Activated naive CD4-positive, alpha-beta T cell treated with anti-CD3 and anti-CD28 coated beads for 36 hours (primary cell): Measurements from ENCODE around the gene PHTF1. TPM values are rescaled to one million over a fixed set of nuclear protein-coding genes. Genes with fewer than 3 reads are reported as not detected.
"Not testable (repeated sequence)": the region's sequence is repeated elsewhere in the genome, so short reads cannot be mapped to it uniquely, and the experiment has no call there.

Experiments used
- CTCF ChIA-PET: fragments of 350-600 bp; sonication (Branson Sonifier 250); formaldehyde crosslinking; loops from one replicate; lab custom pipeline; 2021; ENCODE audit warnings: antibody characterized with exemption; lab: Charles Lee
- DNase-seq: peaks from one replicate; pipeline ENCODE4 v3.0.0-alpha.2; 2020
- H3K27ac Mint-ChIP-seq: one replicate; pipeline ENCODE4 v1.8.0; 2021; ENCODE audit warnings: mild to moderate bottlenecking, mixed read lengths
- H3K27me3 Mint-ChIP-seq: one replicate; pipeline ENCODE4 v1.8.0; 2021; ENCODE audit warnings: low read depth, mixed read lengths
- H3K36me3 Mint-ChIP-seq: one replicate; pipeline ENCODE4 v1.8.0; 2021; ENCODE audit warnings: low read depth, mixed read lengths
- H3K4me1 Mint-ChIP-seq: one replicate; pipeline ENCODE4 v1.8.0; 2021; ENCODE audit warnings: low read depth, mixed read lengths
- H3K4me3 Mint-ChIP-seq: one replicate; pipeline ENCODE4 v1.8.0; 2021; ENCODE audit warnings: mild to moderate bottlenecking, moderate library complexity, mixed read lengths
- H3K9me3 Mint-ChIP-seq: one replicate; pipeline ENCODE4 v1.8.0; 2021; ENCODE audit warnings: mixed read lengths
- intact Hi-C: fragments of 100-400 bp; cut with micrococcal nuclease; formaldehyde crosslinking; loops from one replicate; pipeline ENCODE4 v1.15.1; 2023
- total RNA-seq, 2 experiments: library from RNA; stranded (reverse); gene quantifications; one replicate each; pipeline ENCODE4 v1.2.3, GENCODE V29; 2021

PHTF1 gene
- total RNA-seq, 2 experiments from 2014 or later: 5.4 to 6.3 TPM

DNA sequence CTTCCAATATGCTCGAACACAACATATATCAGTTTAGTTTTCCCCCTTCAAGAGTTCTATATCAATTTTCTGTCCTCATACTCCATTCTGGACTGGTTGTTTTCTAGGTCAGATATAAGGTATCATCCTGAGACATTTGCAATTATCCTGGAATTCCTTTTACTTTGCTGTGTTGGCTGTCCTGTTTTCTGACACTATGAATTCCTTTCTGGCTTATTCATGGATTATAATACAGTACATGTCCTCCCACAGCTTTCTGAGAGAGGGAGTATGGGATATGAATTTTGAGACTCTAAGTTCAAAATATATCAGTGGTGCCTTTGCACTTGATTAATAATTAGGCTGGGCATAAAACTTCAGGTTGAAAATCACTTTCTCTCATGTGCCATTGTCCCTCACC, 11.9 kb downstream of the PHTF1 start:
- H3K27me3 Mint-ChIP-seq: no peaks in the 10 kb centered on the region
- H3K4me3 Mint-ChIP-seq: no peak overlapping the region
- CTCF ChIA-PET: no interaction called here
- no peak overlapping the region for H3K27ac Mint-ChIP-seq
- no peak for DNase-seq
- H3K36me3 Mint-ChIP-seq: no peaks in the 10 kb centered on the region
- no peaks in the 10 kb centered on the region for H3K9me3 Mint-ChIP-seq
- H3K4me1 Mint-ChIP-seq: peaks cover 1% of the 10 kb centered on the region
- intact Hi-C loops: no loop called here

DNA sequence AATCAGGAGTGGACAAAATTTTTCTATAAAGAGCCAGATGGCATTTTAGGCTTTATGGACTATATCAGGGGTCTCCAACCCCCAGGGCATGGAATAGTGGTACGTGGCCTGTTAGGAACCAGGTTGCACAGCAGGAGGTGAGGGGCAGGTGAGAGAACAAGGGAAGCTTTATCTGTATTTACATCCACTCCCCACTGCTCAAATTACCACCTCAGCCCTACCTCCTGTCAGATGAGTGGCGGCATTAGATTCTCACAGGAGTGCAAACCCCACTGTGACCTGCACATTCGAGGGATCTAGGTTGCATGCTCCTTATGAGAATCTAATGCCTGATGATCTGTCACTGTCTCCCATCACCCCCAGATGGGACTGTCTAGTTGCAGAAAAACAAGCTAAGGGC, 13.9 kb downstream of the PHTF1 start:
- Mint-ChIP-seq H3K36me3 (no peaks in the 10 kb centered on the region), H3K4me3 (no peak overlapping the region), H3K9me3 (no peaks in the 10 kb centered on the region), H3K27me3 (no peaks in the 10 kb centered on the region), H3K4me1 (no peaks in the 10 kb centered on the region), H3K27ac (no peak overlapping the region)
- DNase-seq: no peak
- intact Hi-C loops: no loop called here
- CTCF ChIA-PET: no interaction called here

DNA sequence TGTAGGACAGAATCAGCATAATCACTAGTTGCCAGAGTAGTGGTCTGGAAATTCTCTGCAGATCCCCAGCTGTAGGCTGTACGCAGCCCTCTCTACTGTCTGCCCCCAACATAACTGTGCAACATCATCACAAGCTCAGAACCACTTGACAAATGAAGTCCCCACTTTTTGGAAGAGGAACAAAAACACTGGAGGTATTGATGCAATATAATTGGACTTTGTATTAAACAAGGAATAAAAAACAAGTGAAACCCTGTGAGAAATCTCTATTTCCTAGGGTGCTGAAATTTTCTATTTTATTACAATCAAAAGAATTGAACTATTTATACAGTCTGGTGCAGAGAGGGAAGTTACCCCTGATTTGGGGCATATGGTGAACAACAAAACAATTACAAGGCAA, 15.2 kb downstream of the PHTF1 start:
- Mint-ChIP-seq H3K27me3 (no peaks in the 10 kb centered on the region), H3K4me1 (no peaks in the 10 kb centered on the region), H3K36me3 (no peaks in the 10 kb centered on the region), H3K4me3 (no peak overlapping the region), H3K9me3 (no peaks in the 10 kb centered on the region), H3K27ac (no peak overlapping the region)
- CTCF ChIA-PET: no interaction called here
- intact Hi-C loops: no loop called here
- DNase-seq: no peak

DNA sequence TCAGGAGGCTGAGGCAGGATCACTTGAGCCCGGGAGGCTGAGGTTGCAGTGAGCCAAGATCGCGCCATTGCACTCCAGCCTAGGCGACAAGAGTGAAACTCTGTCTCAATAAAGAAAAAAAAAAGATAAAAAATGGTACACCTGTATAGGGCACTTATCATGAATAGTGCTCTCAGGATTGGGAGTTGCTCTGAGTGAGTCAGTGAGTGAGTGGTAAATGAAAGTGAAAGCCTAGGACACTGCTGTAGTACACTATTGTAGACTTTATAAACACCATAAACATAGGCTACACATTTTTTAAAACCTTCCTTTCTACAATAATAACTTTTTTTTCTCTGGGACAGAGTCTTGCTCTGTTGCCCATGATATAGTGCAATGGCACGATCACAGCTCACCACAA, 16.8 kb downstream of the PHTF1 start:
- Mint-ChIP-seq H3K4me1 (no peaks in the 10 kb centered on the region), H3K4me3 (no peak overlapping the region), H3K27me3 (no peaks in the 10 kb centered on the region), H3K36me3 (no peaks in the 10 kb centered on the region), H3K27ac (no peak overlapping the region), H3K9me3 (no peaks in the 10 kb centered on the region)
- intact Hi-C loops: no loop called here
- DNase-seq: no peak
- CTCF ChIA-PET: interaction anchor here (0.6 to 0.7 kb wide), 3 partner anchors 17 to 207 kb away, joined by 3 to 4 read pairs (median 4); no protein-coding TSS in a partner anchor

DNA sequence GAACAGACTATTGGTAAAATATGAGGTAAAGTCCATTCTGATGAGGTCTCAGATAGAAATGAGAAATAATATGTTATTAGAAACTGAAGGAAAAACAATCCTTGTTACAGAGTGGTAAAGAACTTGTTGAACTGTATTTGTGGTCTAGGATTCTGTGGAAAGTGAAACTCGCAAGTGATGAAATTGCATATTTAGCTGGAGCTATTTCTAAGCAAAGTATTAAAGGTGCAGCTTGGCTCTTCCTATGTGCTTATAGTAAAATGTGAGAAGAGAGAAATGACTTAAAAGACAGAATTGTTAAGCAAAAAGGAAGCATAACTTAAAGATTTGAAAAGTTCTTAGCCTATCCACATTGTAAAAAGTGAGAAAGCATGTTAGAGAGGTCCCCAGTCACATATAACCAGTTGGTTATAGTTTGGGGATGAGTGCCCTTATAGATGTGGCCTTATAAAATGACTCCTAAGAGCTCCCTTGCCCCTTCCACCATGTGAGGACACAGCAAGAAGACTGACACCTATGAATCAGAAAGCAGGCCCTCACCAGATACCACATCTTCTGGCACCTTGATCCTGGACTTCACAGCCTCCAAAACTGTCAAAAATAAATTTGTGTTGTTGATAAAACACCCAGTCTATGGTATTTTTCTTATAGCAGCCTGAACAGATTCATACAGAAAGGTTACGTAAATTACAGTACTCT, 24.8 kb downstream of the PHTF1 start:
- no peak overlapping the region for H3K4me3 Mint-ChIP-seq
- H3K27me3 Mint-ChIP-seq: no peaks in the 10 kb centered on the region
- H3K9me3 Mint-ChIP-seq: no peaks in the 10 kb centered on the region
- H3K27ac Mint-ChIP-seq: no peak overlapping the region
- intact Hi-C loops: no loop called here
- peaks cover 3% of the 10 kb centered on the region for H3K4me1 Mint-ChIP-seq
- DNase-seq: no peak
- no peaks in the 10 kb centered on the region for H3K36me3 Mint-ChIP-seq
- CTCF ChIA-PET: interaction anchor here (0.6 kb wide), 1 partner anchor 1864 kb away, joined by 3 read pairs; no protein-coding TSS in a partner anchor

DNA sequence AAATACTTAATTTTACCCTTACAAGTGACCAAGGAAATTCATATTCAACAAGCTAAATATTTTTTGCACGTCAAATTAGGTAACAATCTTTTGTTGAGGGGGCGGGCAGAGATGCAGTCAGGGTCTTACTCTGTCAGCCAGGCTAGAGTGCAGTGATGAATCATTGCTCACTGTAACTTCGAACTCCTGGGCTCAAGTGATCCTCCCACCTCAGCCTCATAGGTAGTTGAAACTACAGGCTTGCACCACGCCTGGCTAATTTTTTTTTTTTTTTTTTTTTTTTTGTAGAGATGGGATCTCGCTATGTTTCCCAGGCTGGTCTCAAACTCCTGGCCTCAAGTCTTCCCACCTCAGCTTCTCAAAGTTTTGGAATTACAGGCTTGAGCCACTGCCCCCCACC, 26.5 kb downstream of the PHTF1 start:
- H3K4me3 Mint-ChIP-seq: no peak overlapping the region
- H3K36me3 Mint-ChIP-seq: no peaks in the 10 kb centered on the region
- H3K4me1 Mint-ChIP-seq: peaks cover 3% of the 10 kb centered on the region
- no peak overlapping the region for H3K27ac Mint-ChIP-seq
- no peak for DNase-seq
- intact Hi-C loops: no loop called here
- CTCF ChIA-PET: no interaction called here
- H3K27me3 Mint-ChIP-seq: no peaks in the 10 kb centered on the region
- H3K9me3 Mint-ChIP-seq: no peaks in the 10 kb centered on the region

DNA sequence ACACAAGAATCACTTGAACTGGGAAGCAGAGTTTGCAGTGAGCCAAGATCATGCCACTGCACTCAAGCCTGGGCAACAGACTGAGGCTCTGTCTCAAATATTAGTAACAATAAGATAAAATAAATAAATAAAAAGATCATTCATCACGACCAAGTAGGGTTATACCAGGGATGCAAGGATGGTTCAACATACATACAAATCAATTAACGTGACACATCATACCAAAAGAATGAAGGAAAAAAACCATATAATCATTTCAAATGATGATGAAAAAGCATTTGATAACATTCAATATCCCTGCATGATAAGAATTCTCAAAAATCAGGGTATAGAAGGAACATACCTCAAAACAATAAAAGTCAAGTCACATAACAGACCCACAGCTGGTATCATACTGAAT, 38.3 kb downstream of the PHTF1 start:
- DNase-seq: no peak
- Mint-ChIP-seq H3K27me3 (no peaks in the 10 kb centered on the region), H3K4me1 (no peaks in the 10 kb centered on the region), H3K4me3 (no peak overlapping the region), H3K27ac (no peak overlapping the region), H3K36me3 (peaks cover 44% of the 10 kb centered on the region), H3K9me3 (peaks cover 21% of the 10 kb centered on the region)
- CTCF ChIA-PET: interaction anchor here (0.6 kb wide), 1 partner anchor 841 kb away, joined by 3 read pairs; no protein-coding TSS in a partner anchor
- intact Hi-C loops: no loop called here

DNA sequence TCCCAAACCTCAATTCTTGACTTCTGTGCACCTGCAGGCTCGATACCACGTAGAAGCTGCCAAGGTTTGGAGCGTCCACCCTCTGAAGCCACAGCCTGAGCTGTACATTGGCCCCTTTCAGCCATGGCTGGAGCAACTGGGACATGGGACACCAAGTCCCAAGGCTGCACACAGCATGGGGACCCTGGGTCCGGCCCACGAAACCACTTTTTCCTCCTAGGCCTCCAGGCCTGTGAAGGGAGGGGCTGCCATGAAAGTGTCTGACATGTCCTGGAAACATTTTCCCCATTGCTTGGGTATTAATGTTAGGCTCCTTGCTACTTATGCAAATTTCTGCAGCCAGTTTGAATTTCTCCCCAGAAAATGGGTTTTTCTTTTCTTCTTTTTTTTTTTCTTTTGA, 40.7 kb downstream of the PHTF1 start:
- intact Hi-C loops, H3K27ac Mint-ChIP-seq, H3K4me1 Mint-ChIP-seq, H3K27me3 Mint-ChIP-seq, DNase-seq, CTCF ChIA-PET, H3K4me3 Mint-ChIP-seq: not testable (repeated sequence)
- peaks cover 21% of the 10 kb centered on the region for H3K9me3 Mint-ChIP-seq
- H3K36me3 Mint-ChIP-seq: peaks cover 40% of the 10 kb centered on the region

DNA sequence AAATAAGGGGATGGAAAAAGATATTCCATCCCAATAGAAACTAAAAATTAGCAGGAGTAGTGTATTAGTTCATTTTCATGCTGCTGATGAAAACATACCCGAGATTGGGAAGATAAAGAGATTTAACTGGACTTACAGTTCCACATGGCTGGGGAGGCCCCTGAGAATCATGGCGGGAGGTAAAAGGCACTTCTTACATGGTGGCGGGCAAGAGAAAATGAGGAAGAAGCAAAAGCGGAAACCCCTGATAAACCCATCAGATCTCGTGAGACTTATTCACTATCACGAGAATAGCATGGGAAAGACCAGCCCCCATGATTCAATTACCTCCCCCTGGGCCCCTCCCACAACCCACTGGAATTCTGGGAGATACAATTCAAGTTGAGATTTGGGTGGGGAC, 41.8 kb downstream of the PHTF1 start:
- DNase-seq, H3K4me3 Mint-ChIP-seq, H3K27me3 Mint-ChIP-seq, intact Hi-C loops, H3K4me1 Mint-ChIP-seq, H3K27ac Mint-ChIP-seq, CTCF ChIA-PET: not testable (repeated sequence)
- H3K9me3 Mint-ChIP-seq: peaks cover 21% of the 10 kb centered on the region
- peaks cover 38% of the 10 kb centered on the region for H3K36me3 Mint-ChIP-seq

DNA sequence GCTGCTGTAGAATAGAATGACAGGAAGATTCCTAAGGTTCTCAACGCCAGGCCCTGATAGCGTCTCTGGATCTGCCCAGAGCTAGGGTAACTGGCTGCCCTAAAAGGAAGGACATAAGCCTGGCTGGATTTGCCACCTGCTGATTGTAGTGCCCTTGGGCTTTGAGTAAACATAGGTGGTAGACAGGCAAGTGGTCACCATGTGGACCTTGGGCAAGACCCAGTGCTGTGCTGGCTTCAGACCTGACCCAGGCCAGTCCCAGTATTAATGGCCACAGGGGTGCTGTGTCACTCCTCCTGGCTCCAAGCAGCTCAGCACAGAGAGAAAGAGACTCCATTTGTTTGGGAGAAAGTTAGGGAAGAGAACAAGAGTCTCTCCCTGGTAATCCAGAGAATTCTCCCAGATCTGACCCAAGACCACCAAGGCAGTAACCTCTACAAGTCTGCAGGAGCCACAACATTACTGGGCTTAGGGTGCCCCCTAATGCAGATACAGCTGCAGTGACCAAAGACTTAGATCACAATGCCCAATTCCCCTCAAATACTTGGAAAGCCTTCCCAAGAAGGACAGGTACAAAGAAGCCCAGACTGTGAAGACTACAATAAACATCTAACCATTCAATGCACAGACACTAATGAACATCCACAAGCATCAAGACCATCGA, 44.5 kb downstream of the PHTF1 start:
- Mint-ChIP-seq H3K27ac (no peak overlapping the region), H3K4me1 (peaks cover 3% of the 10 kb centered on the region), H3K9me3 (peaks cover 15% of the 10 kb centered on the region), H3K36me3 (peaks cover 27% of the 10 kb centered on the region), H3K4me3 (no peak overlapping the region), H3K27me3 (no peaks in the 10 kb centered on the region)
- intact Hi-C loops: no loop called here
- CTCF ChIA-PET: no interaction called here
- no peak for DNase-seq

DNA sequence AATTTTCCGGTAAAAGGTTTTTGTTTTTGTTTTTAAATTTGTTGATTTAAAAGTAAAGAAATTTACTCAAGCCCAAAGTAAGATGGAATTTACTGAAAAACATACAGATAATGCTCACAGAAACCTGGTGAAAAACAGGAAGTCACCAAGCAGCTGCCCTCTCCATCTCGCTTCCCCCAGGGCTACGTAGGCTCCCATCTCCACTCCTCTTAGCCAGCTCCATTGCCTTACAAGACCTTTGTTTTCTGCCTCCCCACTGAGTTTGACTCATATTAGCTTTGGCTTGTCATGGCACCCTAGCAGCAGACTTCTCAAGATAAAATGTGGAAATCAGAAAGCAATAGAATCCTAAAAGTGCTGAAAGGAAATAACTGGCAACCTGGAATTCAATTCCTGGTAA, 57.9 kb downstream of the PHTF1 start:
- Mint-ChIP-seq H3K27me3 (no peaks in the 10 kb centered on the region), H3K4me1 (peaks cover 6% of the 10 kb centered on the region), H3K27ac (no peak overlapping the region), H3K36me3 (peaks cover 2% of the 10 kb centered on the region), H3K4me3 (no peak overlapping the region), H3K9me3 (no peaks in the 10 kb centered on the region)
- CTCF ChIA-PET: no interaction called here
- DNase-seq: no peak
- intact Hi-C loops: no loop called here

DNA sequence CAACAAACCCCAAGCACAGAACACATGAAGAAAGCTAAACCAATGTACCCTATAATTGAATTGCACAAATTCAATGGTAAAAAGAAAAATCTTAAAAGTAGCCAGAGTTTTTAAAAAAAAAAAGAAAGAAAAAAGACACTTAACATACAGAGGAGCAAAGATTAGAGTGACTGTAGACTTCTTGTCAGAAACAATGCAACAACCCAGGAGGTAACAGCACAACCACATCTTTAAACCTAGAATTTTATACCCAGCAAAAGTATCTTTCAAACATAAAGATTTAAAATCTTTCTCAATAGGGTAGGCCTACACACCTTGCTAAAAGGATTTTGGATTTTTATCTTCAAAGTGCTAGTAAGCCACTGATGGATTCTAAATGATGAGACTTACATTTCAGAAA, 64.4 kb downstream of the PHTF1 start:
- Mint-ChIP-seq H3K36me3 (peaks cover 9% of the 10 kb centered on the region), H3K27me3 (no peaks in the 10 kb centered on the region), H3K4me3 (no peak overlapping the region), H3K9me3 (peaks cover 29% of the 10 kb centered on the region), H3K4me1 (no peaks in the 10 kb centered on the region), H3K27ac (no peak overlapping the region)
- CTCF ChIA-PET: no interaction called here
- intact Hi-C loops: no loop called here
- no peak for DNase-seq
